Nephron (organoid): ENCODE results near the gene MGAT4A.

Source experiments
- H3K27ac Mint-ChIP-seq, 3 experiments: 2 replicates each; pipeline ENCODE4 v1.8.0; 2020; ENCODE audit warnings: mixed read lengths in 3 of 3, mild to moderate bottlenecking in 2 of 3, moderate library complexity in 1 of 3
- H3K27me3 Mint-ChIP-seq: 2 replicates; pipeline ENCODE4 v1.8.0; 2021; ENCODE audit warnings: low read depth, mild to moderate bottlenecking, moderate library complexity, mixed read lengths
- H3K36me3 Mint-ChIP-seq: 2 replicates; pipeline ENCODE4 v1.8.0; 2020; ENCODE audit warnings: low read depth, mixed read lengths
- H3K4me1 Mint-ChIP-seq: 2 replicates; pipeline ENCODE4 v1.8.0; 2020; ENCODE audit warnings: mixed read lengths
- H3K4me3 Mint-ChIP-seq, 3 experiments: 2 replicates each; pipeline ENCODE4 v1.8.0; 2020; ENCODE audit warnings: mild to moderate bottlenecking in 3 of 3, mixed read lengths in 3 of 3, moderate library complexity in 2 of 3
- H3K9me3 Mint-ChIP-seq: 2 replicates; pipeline ENCODE4 v1.8.0; 2020; ENCODE audit warnings: mixed read lengths
- CTCF ChIP-seq, 3 experiments: fragments of 200-600 bp; sonication (generic); IDR thresholded peaks; one replicate each; pipeline ENCODE4 v1.5.0; 2021; ENCODE audit warnings: antibody characterized with exemption in 3 of 3; ENCODE audit not compliant: unreplicated experiment in 3 of 3

The MGAT4A gene

GRCh38 chr2:98702858-98703620 is 27.9 kb downstream of the MGAT4A start:
- no peak for TF ChIP-seq CTCF (IDR thresholded peaks at IDR 0.05; ENCODE audit: unreplicated experiment in 3 of 3)
- Mint-ChIP-seq H3K4me1 (peaks cover 24% of the 10 kb centered on the region), H3K27ac (peak overlapping the region; percentile 83 to 90 (median 89)), H3K36me3 (no peaks in the 10 kb centered on the region), H3K27me3 (no peaks in the 10 kb centered on the region), H3K9me3 (no peaks in the 10 kb centered on the region), H3K4me3 (peak overlapping the region in 2 of 3 experiments; percentile 4)

GRCh38 chr2:98702127-98702802 is 28.7 kb downstream of the MGAT4A start:
- no peak for TF ChIP-seq CTCF (IDR thresholded peaks at IDR 0.05; ENCODE audit: unreplicated experiment in 3 of 3)

GRCh38 chr2:98701230-98701629 is 29.7 kb downstream of the MGAT4A start:
- H3K9me3 Mint-ChIP-seq: no peaks in the 10 kb centered on the region
- no peaks in the 10 kb centered on the region for H3K36me3 Mint-ChIP-seq
- no peak overlapping the region for H3K4me3 Mint-ChIP-seq
- H3K27ac Mint-ChIP-seq: peak overlapping the region; percentile 35 to 90 (median 89)
- H3K4me1 Mint-ChIP-seq: peaks cover 24% of the 10 kb centered on the region
- H3K27me3 Mint-ChIP-seq: no peaks in the 10 kb centered on the region
- no peak for TF ChIP-seq CTCF (IDR thresholded peaks at IDR 0.05; ENCODE audit: unreplicated experiment in 3 of 3)

More at GRCh38 chr2:98702127-98702802, 28.7 kb downstream of the MGAT4A start:
- no peaks in the 10 kb centered on the region for H3K27me3 Mint-ChIP-seq
- H3K4me3 Mint-ChIP-seq: peak overlapping the region in 1 of 3 experiments; percentile 4
- no peaks in the 10 kb centered on the region for H3K36me3 Mint-ChIP-seq
- H3K27ac Mint-ChIP-seq: peak overlapping the region; percentile 83 to 90 (median 89)
- H3K4me1 Mint-ChIP-seq: peaks cover 24% of the 10 kb centered on the region
- no peaks in the 10 kb centered on the region for H3K9me3 Mint-ChIP-seq

GRCh38 chr2:98698896-98699295 is 32.0 kb downstream of the MGAT4A start:
- H3K4me3 Mint-ChIP-seq: no peak overlapping the region
- no peaks in the 10 kb centered on the region for H3K27me3 Mint-ChIP-seq
- H3K36me3 Mint-ChIP-seq: no peaks in the 10 kb centered on the region
- no peak overlapping the region for H3K27ac Mint-ChIP-seq
- H3K9me3 Mint-ChIP-seq: no peaks in the 10 kb centered on the region
- no peak for TF ChIP-seq CTCF (IDR thresholded peaks at IDR 0.05; ENCODE audit: unreplicated experiment in 3 of 3)
- peaks cover 22% of the 10 kb centered on the region for H3K4me1 Mint-ChIP-seq

GRCh38 chr2:98697651-98698337 is 33.1 kb downstream of the MGAT4A start:
- H3K4me3 Mint-ChIP-seq: no peak overlapping the region
- peaks cover 14% of the 10 kb centered on the region for H3K4me1 Mint-ChIP-seq
- no peaks in the 10 kb centered on the region for H3K36me3 Mint-ChIP-seq
- H3K9me3 Mint-ChIP-seq: no peaks in the 10 kb centered on the region
- H3K27me3 Mint-ChIP-seq: no peaks in the 10 kb centered on the region
- no peak for TF ChIP-seq CTCF (IDR thresholded peaks at IDR 0.05; ENCODE audit: unreplicated experiment in 3 of 3)
- H3K27ac Mint-ChIP-seq: no peak overlapping the region
